ENCODE results near the gene TNRC6C.
A peak's percentile ranks its signal among the peaks of the same experiment; 100 is the strongest.

Gene TNRC6C

GRCh38 chr17:78116411-78116810 lies 157.9 kb downstream of the TNRC6C start:
- DNase-seq, result no peak

- DNase-seq, result no peak
Observed at GRCh38 chr17:78117027-78117981, 158.8 kb downstream of the TNRC6C start.

GRCh38 chr17:78118801-78119241 lies 160.3 kb downstream of the TNRC6C start:
- no peak for DNase-seq

GRCh38 chr17:78120537-78120936 lies 162.0 kb downstream of the TNRC6C start:
- no peak for DNase-seq

- DNase-seq, result no peak
Observed at GRCh38 chr17:78120971-78121800, 162.7 kb downstream of the TNRC6C start.

GRCh38 chr17:78121801-78122215 lies 163.3 kb downstream of the TNRC6C start:
- no peak for DNase-seq

GRCh38 chr17:78122216-78122930 lies 163.9 kb downstream of the TNRC6C start:
- no peak for DNase-seq

GRCh38 chr17:78122931-78123249 lies 164.4 kb downstream of the TNRC6C start:
- DNase-seq, result no peak

- no peak for DNase-seq
Observed at GRCh38 chr17:78123258-78123929, 164.9 kb downstream of the TNRC6C start.

GRCh38 chr17:78124081-78124835 lies 165.8 kb downstream of the TNRC6C start:
- DNase-seq, result peak; percentile 20 to 27

- no peak for DNase-seq
Observed at GRCh38 chr17:78124836-78125137, 166.3 kb downstream of the TNRC6C start.

GRCh38 chr17:78125138-78125913 lies 166.8 kb downstream of the TNRC6C start:
- no peak for DNase-seq

GRCh38 chr17:78125976-78126894 lies 167.7 kb downstream of the TNRC6C start:
- DNase-seq, result no peak

GRCh38 chr17:78126895-78127238 lies 168.4 kb downstream of the TNRC6C start:
- no peak for DNase-seq

- DNase-seq, result peak; percentile 73 to 80
Observed at GRCh38 chr17:78127239-78127887, 168.9 kb downstream of the TNRC6C start.

GRCh38 chr17:78127888-78128550 lies 169.5 kb downstream of the TNRC6C start:
- peak in 1 of 2 donors; percentile 7 for DNase-seq

GRCh38 chr17:78128551-78129350 lies 170.2 kb downstream of the TNRC6C start, which contains the start of gene TMC6:
TSS of gene TMC6 (minus strand) at chr17:78128755. CDS start at chr17:78126832, 1,923 bp downstream.
- DNase-seq, result peak in 1 of 2 donors; percentile 25
